HCT116 (cell line): ENCODE measurements around the gene CTNND2. TPM values are rescaled to one million over a fixed set of nuclear protein-coding genes. Genes with fewer than 3 reads are reported as not detected.

Experiments
- ATAC-seq: fragments of 200-7000 bp; cut with Tn5 transposase; 2 replicates; pipeline ENCODE4 v1.9.1; 2020; ENCODE audit warnings: mild to moderate bottlenecking, moderate library complexity
- BruUV-seq: library from RNA; stranded (reverse); fragments of 400-500 nt; replicated peaks from 2 replicates; lab custom pipeline; 2021; lab: Mats Ljungman, UMichigan
- CTCF ChIA-PET: fragments of 300-600 bp; sonication (Branson Sonifier 250); formaldehyde crosslinking; loops from one replicate; lab custom pipeline; 2021; ENCODE audit warnings: antibody characterized with exemption; lab: Charles Lee
- POLR2A ChIA-PET: fragments of 300-600, 350-600 bp; sonication (Branson Sonifier 250); formaldehyde crosslinking; loops from one replicate; lab custom pipeline; 2021; ENCODE audit warnings: antibody characterized with exemption; lab: Charles Lee
- RAD21 ChIA-PET, 2 experiments: fragments of 300-600 bp; sonication (Branson Sonifier 250); formaldehyde crosslinking; loops; one replicate each; lab custom pipeline; 2023; ENCODE audit warnings: low total read pairs in 2 of 2; ENCODE audit not compliant: uncharacterized antibody in 2 of 2, unreplicated experiment in 2 of 2, low non-redundant PET in 1 of 2; lab: Charles Lee
- DNase-seq: peaks from one replicate; pipeline ENCODE4 v3.0.0-alpha.2; 2010; ENCODE audit warnings: low read depth, low spot score
- H2AFZ ChIP-seq: fragments of 200-600 bp; shearing (Covaris generic), sonication (generic); 2 replicates; pipeline ENCODE4 v1.6.1; 2017; ENCODE audit warnings: low read depth, mixed run types, mixed read lengths, antibody characterized with exemption, low read length; ENCODE audit not compliant: poor library complexity, severe bottlenecking
- H3K27ac ChIP-seq: 2 replicates; pipeline ENCODE4 v1.5.1; 2012; ENCODE audit warnings: low read depth, low read length
- H3K27me3 ChIP-seq: fragments of 200-600 bp; sonication (generic); 2 replicates; pipeline ENCODE4 v1.6.1; 2016; ENCODE audit warnings: mixed run types, low read length, mixed read lengths; ENCODE audit not compliant: insufficient read depth
- H3K36me3 ChIP-seq, 2 experiments: fragments of 200-500 bp in 1 of 2; fragments of 200-600 bp in 1 of 2; sonication (Bioruptor generic) in 1 of 2; sonication (generic) in 1 of 2; 2 replicates each; pipeline versions ENCODE4 v1.5.1 to v1.6.1; 2014 to 2016; ENCODE audit warnings: low read length in 2 of 2, inconsistent platforms in 1 of 2, mixed read lengths in 1 of 2, mixed run types in 1 of 2; ENCODE audit not compliant: insufficient read depth in 2 of 2, control insufficient read depth in 1 of 2
- H3K4me1 ChIP-seq, 2 experiments: fragments of 200-600 bp in 1 of 2; sonication (generic) in 1 of 2; 2 replicates each; pipeline versions ENCODE4 v1.5.1 to v1.6.1; 2012 to 2017; ENCODE audit warnings: low read length in 2 of 2, inconsistent platforms in 1 of 2, mild to moderate bottlenecking in 1 of 2, mixed read lengths in 1 of 2, mixed run types in 1 of 2, moderate library complexity in 1 of 2; ENCODE audit not compliant: insufficient read depth in 2 of 2, control insufficient read depth in 1 of 2
- H3K4me2 ChIP-seq: fragments of 200-600 bp; sonication (generic); 2 replicates; pipeline ENCODE4 v1.6.1; 2017; ENCODE audit warnings: mixed run types, low read length, mixed read lengths
- H3K4me3 ChIP-seq, 2 experiments: fragments of 200-600 bp in 1 of 2; sonication (generic) in 1 of 2; replicated peaks in 1 of 2; 2 replicates each; pipeline ENCODE4 v1.5.1; 2011 to 2016; ENCODE audit warnings: low read length in 2 of 2, control low read depth in 1 of 2, low read depth in 1 of 2, mild to moderate bottlenecking in 1 of 2, mixed read lengths in 1 of 2, mixed run types in 1 of 2
- H3K79me2 ChIP-seq: fragments of 200-600 bp; sonication (generic); 2 replicates; pipeline ENCODE4 v1.6.1; 2017; ENCODE audit warnings: mild to moderate bottlenecking, mixed run types, low read length, moderate library complexity, mixed read lengths; ENCODE audit not compliant: insufficient read depth
- H3K9ac ChIP-seq: fragments of 200-600 bp; sonication (generic); 2 replicates; pipeline ENCODE4 v1.6.1; 2016; ENCODE audit warnings: low read length, mixed read lengths
- H3K9me2 ChIP-seq: fragments of 200-600 bp; sonication (generic), shearing (Covaris generic); 2 replicates; pipeline ENCODE4 v1.6.1; 2017; ENCODE audit warnings: mixed run types, mild to moderate bottlenecking, moderate library complexity; ENCODE audit not compliant: insufficient read depth
- H3K9me3 ChIP-seq, 2 experiments: fragments of 200-500 bp in 1 of 2; fragments of 200-600 bp in 1 of 2; sonication (Bioruptor generic) in 1 of 2; sonication (generic) in 1 of 2; 2 replicates each; pipeline ENCODE4 v1.6.1; 2014 to 2017; ENCODE audit warnings: low read length in 2 of 2, mixed read lengths in 2 of 2, inconsistent platforms in 1 of 2, low read depth in 1 of 2, mild to moderate bottlenecking in 1 of 2, mixed run types in 1 of 2, moderate library complexity in 1 of 2; ENCODE audit not compliant: control insufficient read depth in 1 of 2, insufficient read depth in 1 of 2
- H4K20me1 ChIP-seq: fragments of 200-600 bp; sonication (generic), shearing (Covaris generic); 2 replicates; pipeline ENCODE4 v1.6.1; 2017; ENCODE audit warnings: mixed run types, mild to moderate bottlenecking, moderate library complexity; ENCODE audit not compliant: insufficient read depth
- CEBPB ChIP-seq: IDR thresholded peaks from 2 replicates; pipeline ENCODE4 v1.6.1; 2012; ENCODE audit warnings: low read depth
- EGR1 ChIP-seq: IDR thresholded peaks from 2 replicates; pipeline ENCODE4 v1.6.1; 2012; ENCODE audit warnings: low read depth
- ELF1 ChIP-seq: IDR thresholded peaks from 2 replicates; pipeline ENCODE4 v1.6.1; 2012; ENCODE audit warnings: low read depth, borderline replicate concordance
- EZH2 ChIP-seq: fragments of 200-600 bp; sonication (generic); IDR thresholded peaks from 2 replicates; pipeline ENCODE4 v1.6.1; 2017; ENCODE audit warnings: antibody characterized with exemption, mixed run types
- SP1 ChIP-seq: IDR thresholded peaks from 2 replicates; pipeline ENCODE4 v1.6.1; 2012; ENCODE audit warnings: low read depth
- YY1 ChIP-seq: IDR thresholded peaks from 2 replicates; pipeline ENCODE4 v1.6.1; 2011; ENCODE audit warnings: low read length, low read depth, moderate library complexity, mild to moderate bottlenecking; ENCODE audit not compliant: insufficient replicate concordance; ENCODE audit errors: extremely low read depth
- ZFX ChIP-seq: fragments of 450-650 bp; IDR thresholded peaks from 2 replicates; pipeline ENCODE4 v1.6.1; 2017
- intact Hi-C: fragments of 100-400 bp; cut with micrococcal nuclease; formaldehyde crosslinking; loops from 2 replicates; pipeline ENCODE4 v1.10.0; 2022
- total RNA-seq: library from RNA; stranded (reverse); gene quantifications from one replicate; pipeline ENCODE4 v1.2.1, GENCODE V29; 2021; ENCODE audit not compliant: unreplicated experiment
- TF ChIP-seq, protein P1 (sequence below): IDR thresholded peaks from 2 replicates; pipeline ENCODE4 v1.6.1; 2011; ENCODE audit warnings: mild to moderate bottlenecking, low read length, moderate library complexity; ENCODE audit not compliant: insufficient replicate concordance; ENCODE audit errors: extremely low read depth
- TF ChIP-seq, protein P2 (sequence below), 3 experiments: fragments of 200-600 bp in 1 of 3; sonication (generic) in 1 of 3; IDR thresholded peaks in 2 of 3; conservative IDR thresholded peaks in 1 of 3; 2 replicates each; pipeline ENCODE4 v1.5.1; 2012 to 2017; ENCODE audit warnings: low read depth in 2 of 3, low read length in 2 of 3, antibody characterized with exemption in 1 of 3, borderline replicate concordance in 1 of 3, control low read depth in 1 of 3, mild to moderate bottlenecking in 1 of 3, mixed read lengths in 1 of 3, mixed run types in 1 of 3, moderate library complexity in 1 of 3; ENCODE audit not compliant: insufficient read depth in 1 of 3

Gene CTNND2
- total RNA-seq, 1 experiment from 2014 or later: not detected

DNA sequence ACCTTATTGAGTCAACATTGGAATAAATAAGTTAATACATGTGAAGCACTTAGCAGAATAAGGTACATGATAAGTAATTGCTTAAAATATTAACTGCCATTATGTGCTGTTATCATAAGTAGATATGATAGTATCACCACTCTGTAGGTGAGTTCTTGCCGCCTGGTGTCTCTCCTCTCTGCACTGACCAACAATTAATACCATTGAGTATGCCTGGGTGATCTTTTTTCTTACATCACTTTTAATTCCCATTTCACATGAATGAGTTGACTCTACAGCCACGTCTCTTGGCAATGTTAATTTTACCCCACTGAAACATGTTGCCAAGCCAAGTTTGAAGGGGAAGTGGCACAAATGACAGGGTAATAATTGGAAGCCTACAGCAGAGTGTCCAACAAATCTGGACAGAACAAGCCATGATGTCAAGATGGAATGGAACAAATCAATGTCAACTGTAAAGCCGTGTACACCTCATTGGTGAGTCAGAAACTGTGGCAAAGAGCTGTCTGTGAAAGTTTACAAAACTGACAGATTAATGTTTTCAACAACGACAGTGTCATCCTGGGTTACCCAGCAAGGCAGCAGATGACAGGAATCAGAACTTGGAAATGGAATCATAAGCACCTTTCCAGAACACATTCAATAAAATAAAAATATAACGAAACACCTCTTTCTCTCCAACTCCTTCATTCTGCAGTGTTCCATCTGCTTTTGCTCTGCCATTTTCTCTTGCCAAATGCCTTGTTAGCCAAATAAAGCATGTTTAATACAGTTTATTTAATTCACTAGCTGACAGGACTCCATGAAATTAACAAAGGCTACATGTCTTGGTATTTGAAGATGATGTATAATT lies 330.9 kb downstream of the CTNND2 start:
- DNase-seq (no peak), ATAC-seq (no peak)
- H2AFZ ChIP-seq: no peak overlapping the region
- no peak overlapping the region for H3K9ac ChIP-seq
- H3K4me2 ChIP-seq: no peak overlapping the region
- H3K27me3 ChIP-seq: no peaks in the 10 kb centered on the region
- no peaks in the 10 kb centered on the region for H3K79me2 ChIP-seq
- no peaks in the 10 kb centered on the region for H3K9me2 ChIP-seq
- no TSS peak for BruUV-seq
- H4K20me1 ChIP-seq: no peaks in the 10 kb centered on the region
- RAD21 ChIA-PET: no interaction called here
- H3K4me1 ChIP-seq: no peaks in the 10 kb centered on the region; a peak in 1 of 4 replicates
- intact Hi-C loops: no loop called here
- H3K4me3 ChIP-seq: no peak overlapping the region
- H3K9me3 ChIP-seq: peaks cover 10 to 21% of the 10 kb centered on the region in 2 experiments; a peak in 2 of 4 replicates
- CTCF ChIA-PET: no interaction called here
- no peak overlapping the region for H3K27ac ChIP-seq
- POLR2A ChIA-PET: no interaction called here
- H3K36me3 ChIP-seq: no peaks in the 10 kb centered on the region
- TF ChIP-seq EZH2 (no peak), EGR1 (no peak), SP1 (no peak), CEBPB (no peak), ELF1 (no peak), ZFX (no peak), YY1 (no peak)
- TF ChIP-seq, protein P1, sequence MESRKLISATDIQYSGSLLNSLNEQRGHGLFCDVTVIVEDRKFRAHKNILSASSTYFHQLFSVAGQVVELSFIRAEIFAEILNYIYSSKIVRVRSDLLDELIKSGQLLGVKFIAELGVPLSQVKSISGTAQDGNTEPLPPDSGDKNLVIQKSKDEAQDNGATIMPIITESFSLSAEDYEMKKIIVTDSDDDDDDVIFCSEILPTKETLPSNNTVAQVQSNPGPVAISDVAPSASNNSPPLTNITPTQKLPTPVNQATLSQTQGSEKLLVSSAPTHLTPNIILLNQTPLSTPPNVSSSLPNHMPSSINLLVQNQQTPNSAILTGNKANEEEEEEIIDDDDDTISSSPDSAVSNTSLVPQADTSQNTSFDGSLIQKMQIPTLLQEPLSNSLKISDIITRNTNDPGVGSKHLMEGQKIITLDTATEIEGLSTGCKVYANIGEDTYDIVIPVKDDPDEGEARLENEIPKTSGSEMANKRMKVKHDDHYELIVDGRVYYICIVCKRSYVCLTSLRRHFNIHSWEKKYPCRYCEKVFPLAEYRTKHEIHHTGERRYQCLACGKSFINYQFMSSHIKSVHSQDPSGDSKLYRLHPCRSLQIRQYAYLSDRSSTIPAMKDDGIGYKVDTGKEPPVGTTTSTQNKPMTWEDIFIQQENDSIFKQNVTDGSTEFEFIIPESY: no peak
- TF ChIP-seq, protein P2, sequence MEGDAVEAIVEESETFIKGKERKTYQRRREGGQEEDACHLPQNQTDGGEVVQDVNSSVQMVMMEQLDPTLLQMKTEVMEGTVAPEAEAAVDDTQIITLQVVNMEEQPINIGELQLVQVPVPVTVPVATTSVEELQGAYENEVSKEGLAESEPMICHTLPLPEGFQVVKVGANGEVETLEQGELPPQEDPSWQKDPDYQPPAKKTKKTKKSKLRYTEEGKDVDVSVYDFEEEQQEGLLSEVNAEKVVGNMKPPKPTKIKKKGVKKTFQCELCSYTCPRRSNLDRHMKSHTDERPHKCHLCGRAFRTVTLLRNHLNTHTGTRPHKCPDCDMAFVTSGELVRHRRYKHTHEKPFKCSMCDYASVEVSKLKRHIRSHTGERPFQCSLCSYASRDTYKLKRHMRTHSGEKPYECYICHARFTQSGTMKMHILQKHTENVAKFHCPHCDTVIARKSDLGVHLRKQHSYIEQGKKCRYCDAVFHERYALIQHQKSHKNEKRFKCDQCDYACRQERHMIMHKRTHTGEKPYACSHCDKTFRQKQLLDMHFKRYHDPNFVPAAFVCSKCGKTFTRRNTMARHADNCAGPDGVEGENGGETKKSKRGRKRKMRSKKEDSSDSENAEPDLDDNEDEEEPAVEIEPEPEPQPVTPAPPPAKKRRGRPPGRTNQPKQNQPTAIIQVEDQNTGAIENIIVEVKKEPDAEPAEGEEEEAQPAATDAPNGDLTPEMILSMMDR (IDR thresholded peaks at IDR 0.05 in 2 of 3, conservative IDR thresholded peaks at IDR 0.05 in 1 of 3; ENCODE audit: borderline replicate concordance in 1 of 3, insufficient read depth in 1 of 3, low read depth in 2 of 3, low read length in 2 of 3): no peak
